Upper lobe of left lung (tissue), 4 donors: Measurements from ENCODE around the gene SPAG7.

ENCODE experiments used
- EP300 ChIP-seq, 4 donors: sonication (generic); formaldehyde crosslinking; IDR thresholded peaks; one replicate each; pipeline ENCODE4 v1.5.1; 2017; ENCODE audit warnings: antibody characterized with exemption in 4 of 4, control low read depth in 2 of 4
- POLR2A ChIP-seq, 4 donors: fragments of 450-650 bp; IDR thresholded peaks; one replicate each; pipeline ENCODE4 v1.5.1; 2016 to 2017; ENCODE audit warnings: antibody characterized with exemption in 4 of 4, mild to moderate bottlenecking in 2 of 4
- POLR2AphosphoS5 ChIP-seq, 2 donors: sonication (generic); formaldehyde crosslinking; IDR thresholded peaks; one replicate each; pipeline ENCODE4 v1.5.1; 2017; ENCODE audit warnings: antibody characterized with exemption in 2 of 2
- TF ChIP-seq, protein P1 (sequence below), 6 experiments: fragments of 450-650 bp in 4 of 6; fragments of 200-600 bp in 2 of 6; sonication (generic) in 2 of 6; IDR thresholded peaks; one replicate each; pipeline ENCODE4 v1.5.1; 2016 to 2019; ENCODE audit warnings: antibody characterized with exemption in 6 of 6

DNA sequence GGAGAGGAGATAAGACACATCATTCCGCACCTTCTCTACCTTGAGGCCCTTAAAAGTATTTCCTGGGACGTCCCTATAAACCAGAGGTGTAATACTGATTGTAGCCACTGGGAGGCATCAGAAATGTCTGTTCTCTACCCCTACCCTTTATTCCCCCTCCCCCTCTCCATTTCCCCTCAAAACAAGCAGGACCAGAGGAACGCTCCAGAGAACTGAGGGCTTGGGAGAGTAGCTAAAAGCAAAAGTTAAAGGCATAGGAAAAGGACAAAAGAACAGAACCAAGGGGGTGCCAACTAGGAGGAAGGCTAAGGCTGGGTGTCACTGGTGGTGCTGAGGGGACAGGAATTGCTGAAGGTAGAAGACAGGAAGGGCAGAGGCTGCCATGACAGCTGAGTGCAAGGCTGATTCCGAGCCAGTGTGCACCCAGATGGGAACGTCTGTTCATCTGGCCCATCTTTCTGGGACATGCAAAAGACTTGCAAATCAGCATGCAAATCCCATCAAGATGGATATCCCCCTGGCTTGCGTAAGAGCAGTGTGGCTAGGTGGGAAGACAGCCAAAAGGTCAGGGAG, 13.1 kb upstream of the SPAG7 start:
- TF ChIP-seq, protein P1, sequence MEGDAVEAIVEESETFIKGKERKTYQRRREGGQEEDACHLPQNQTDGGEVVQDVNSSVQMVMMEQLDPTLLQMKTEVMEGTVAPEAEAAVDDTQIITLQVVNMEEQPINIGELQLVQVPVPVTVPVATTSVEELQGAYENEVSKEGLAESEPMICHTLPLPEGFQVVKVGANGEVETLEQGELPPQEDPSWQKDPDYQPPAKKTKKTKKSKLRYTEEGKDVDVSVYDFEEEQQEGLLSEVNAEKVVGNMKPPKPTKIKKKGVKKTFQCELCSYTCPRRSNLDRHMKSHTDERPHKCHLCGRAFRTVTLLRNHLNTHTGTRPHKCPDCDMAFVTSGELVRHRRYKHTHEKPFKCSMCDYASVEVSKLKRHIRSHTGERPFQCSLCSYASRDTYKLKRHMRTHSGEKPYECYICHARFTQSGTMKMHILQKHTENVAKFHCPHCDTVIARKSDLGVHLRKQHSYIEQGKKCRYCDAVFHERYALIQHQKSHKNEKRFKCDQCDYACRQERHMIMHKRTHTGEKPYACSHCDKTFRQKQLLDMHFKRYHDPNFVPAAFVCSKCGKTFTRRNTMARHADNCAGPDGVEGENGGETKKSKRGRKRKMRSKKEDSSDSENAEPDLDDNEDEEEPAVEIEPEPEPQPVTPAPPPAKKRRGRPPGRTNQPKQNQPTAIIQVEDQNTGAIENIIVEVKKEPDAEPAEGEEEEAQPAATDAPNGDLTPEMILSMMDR (IDR thresholded peaks at IDR 0.05), result peak; percentile 77 to 83 (median 80)
- TF ChIP-seq POLR2AphosphoS5 (IDR thresholded peaks at IDR 0.05), result no peak
- TF ChIP-seq POLR2A (IDR thresholded peaks at IDR 0.05), result no peak
- no peak for TF ChIP-seq EP300 (IDR thresholded peaks at IDR 0.05)
